H9 (cell line): ENCODE measurements around the gene C19orf73. TPM values are rescaled to one million over a fixed set of nuclear protein-coding genes. Genes with fewer than 3 reads are reported as not detected.

ENCODE experiments used
- DNase-seq: peaks from one replicate; pipeline ENCODE4 v3.0.0-alpha.2; 2017
- H2AFZ ChIP-seq: one replicate; pipeline ENCODE4 v1.6.1; 2013; ENCODE audit warnings: mild to moderate bottlenecking, low read length, control low read depth, moderate library complexity
- H2AK5ac ChIP-seq: 2 replicates; pipeline ENCODE4 v1.6.1; 2013; ENCODE audit warnings: low read length, control low read depth, mixed read lengths; ENCODE audit not compliant: insufficient read length
- H2BK120ac ChIP-seq: one replicate; pipeline ENCODE4 v1.6.1; 2013; ENCODE audit warnings: low read depth, mild to moderate bottlenecking, low read length, control low read depth, inconsistent platforms; ENCODE audit not compliant: poor library complexity, severe bottlenecking
- H2BK12ac ChIP-seq: 2 replicates; pipeline ENCODE4 v1.6.1; 2013; ENCODE audit warnings: low read length, control low read depth, mixed read lengths, low read depth; ENCODE audit not compliant: insufficient read length
- H2BK15ac ChIP-seq: 2 replicates; pipeline ENCODE4 v1.6.1; 2013; ENCODE audit warnings: low read depth, low read length, control low read depth
- H2BK20ac ChIP-seq: one replicate; pipeline ENCODE4 v1.6.1; 2013; ENCODE audit warnings: low read depth, mild to moderate bottlenecking, low read length, control low read depth, inconsistent platforms; ENCODE audit not compliant: poor library complexity, severe bottlenecking
- H2BK5ac ChIP-seq: 2 replicates; pipeline ENCODE4 v1.6.1; 2013; ENCODE audit warnings: low read length, control low read depth, mixed read lengths; ENCODE audit not compliant: insufficient read length
- H3K14ac ChIP-seq: 2 replicates; pipeline ENCODE4 v1.6.1; 2013; ENCODE audit warnings: low read length, control low read depth; ENCODE audit not compliant: insufficient read depth
- H3K18ac ChIP-seq: 2 replicates; pipeline ENCODE4 v1.6.1; 2013; ENCODE audit warnings: low read depth, mild to moderate bottlenecking, mixed read lengths, low read length, control low read depth; ENCODE audit not compliant: insufficient read length
- H3K23ac ChIP-seq: 2 replicates; pipeline ENCODE4 v1.6.1; 2013; ENCODE audit warnings: low read length, control low read depth, mixed read lengths, low read depth; ENCODE audit not compliant: insufficient read length
- H3K23me2 ChIP-seq: 2 replicates; pipeline ENCODE4 v1.6.1; 2013; ENCODE audit warnings: low read depth, mild to moderate bottlenecking, mixed read lengths, low read length, control low read depth; ENCODE audit not compliant: insufficient read length, poor library complexity, severe bottlenecking
- H3K27ac ChIP-seq: 2 replicates; pipeline ENCODE4 v1.5.1; 2013; ENCODE audit warnings: low read length, control low read depth, mixed read lengths, low read depth; ENCODE audit not compliant: insufficient read length
- H3K27me3 ChIP-seq: 2 replicates; pipeline ENCODE4 v1.6.1; 2013; ENCODE audit warnings: low read length, control low read depth, inconsistent platforms; ENCODE audit not compliant: insufficient read depth
- H3K4ac ChIP-seq: 2 replicates; pipeline ENCODE4 v1.6.1; 2013; ENCODE audit warnings: low read depth, mild to moderate bottlenecking, control low read depth, inconsistent platforms, low read length, moderate library complexity
- H3K4me1 ChIP-seq: 2 replicates; pipeline ENCODE4 v1.6.1; 2013; ENCODE audit warnings: low read length, control low read depth, inconsistent platforms; ENCODE audit not compliant: insufficient read depth
- H3K4me2 ChIP-seq: 2 replicates; pipeline ENCODE4 v1.6.1; 2013; ENCODE audit warnings: low read length, control low read depth, mixed read lengths; ENCODE audit not compliant: insufficient read length, insufficient read depth
- H3K56ac ChIP-seq: 2 replicates; pipeline ENCODE4 v1.6.1; 2013; ENCODE audit warnings: low read depth, mild to moderate bottlenecking, mixed read lengths, low read length, control low read depth; ENCODE audit not compliant: insufficient read length
- H3K79me1 ChIP-seq: 2 replicates; pipeline ENCODE4 v1.6.1; 2013; ENCODE audit warnings: low read depth, mild to moderate bottlenecking, moderate library complexity, low read length, control low read depth, inconsistent platforms; ENCODE audit not compliant: insufficient read depth, poor library complexity, severe bottlenecking
- H3K79me2 ChIP-seq: 2 replicates; pipeline ENCODE4 v1.6.1; 2013; ENCODE audit warnings: low read length, control low read depth, inconsistent platforms; ENCODE audit not compliant: insufficient read depth
- H3K9ac ChIP-seq: 2 replicates; pipeline ENCODE4 v1.6.1; 2013; ENCODE audit warnings: low read length, control low read depth, mixed read lengths; ENCODE audit not compliant: insufficient read length; ENCODE audit errors: extremely low read depth
- H3K9me3 ChIP-seq: one replicate; pipeline ENCODE4 v1.6.1; 2013; ENCODE audit warnings: low read depth, low read length, inconsistent platforms; ENCODE audit not compliant: control insufficient read depth
- H3T11ph ChIP-seq: one replicate; pipeline ENCODE4 v1.6.1; 2013; ENCODE audit warnings: mild to moderate bottlenecking, low read length, control low read depth, inconsistent platforms
- H4K20me1 ChIP-seq: one replicate; pipeline ENCODE4 v1.6.1; 2013; ENCODE audit not compliant: control insufficient read depth, insufficient read length, insufficient read depth
- H4K5ac ChIP-seq: 2 replicates; pipeline ENCODE4 v1.6.1; 2013; ENCODE audit warnings: low read depth, mild to moderate bottlenecking, mixed read lengths, low read length, control low read depth; ENCODE audit not compliant: insufficient read length
- H4K8ac ChIP-seq: replicated peaks from 2 replicates; pipeline ENCODE4 v1.6.1; 2013; ENCODE audit warnings: low read length, control low read depth, mixed read lengths, low read depth; ENCODE audit not compliant: insufficient read length
- H4K91ac ChIP-seq: 2 replicates; pipeline ENCODE4 v1.6.1; 2013; ENCODE audit warnings: low read depth, mild to moderate bottlenecking, moderate library complexity, mixed read lengths, low read length, control low read depth; ENCODE audit not compliant: insufficient read length
- H3K27ac Mint-ChIP-seq, 3 experiments: 2 replicates in 2 of 3; 3 replicates in 1 of 3; pipeline ENCODE4 v1.8.0; 2020 to 2021; ENCODE audit warnings: mixed read lengths in 3 of 3, mild to moderate bottlenecking in 1 of 3, moderate library complexity in 1 of 3
- H3K27me3 Mint-ChIP-seq: 2 replicates; pipeline ENCODE4 v1.8.0; 2021; ENCODE audit warnings: low read depth, mild to moderate bottlenecking, moderate library complexity, mixed read lengths
- H3K36me3 Mint-ChIP-seq, 3 experiments: 2 replicates in 2 of 3; 3 replicates in 1 of 3; pipeline ENCODE4 v1.8.0; 2020 to 2021; ENCODE audit warnings: low read depth in 3 of 3, mixed read lengths in 3 of 3; ENCODE audit not compliant: insufficient read depth in 1 of 3
- H3K4me1 Mint-ChIP-seq, 2 experiments: 2 replicates each; pipeline ENCODE4 v1.8.0; 2020; ENCODE audit warnings: mixed read lengths in 2 of 2
- H3K4me3 Mint-ChIP-seq, 2 experiments: 2 replicates in 1 of 2; 3 replicates in 1 of 2; pipeline ENCODE4 v1.8.0; 2020 to 2021; ENCODE audit warnings: mild to moderate bottlenecking in 2 of 2, mixed read lengths in 2 of 2, moderate library complexity in 1 of 2
- H3K9me3 Mint-ChIP-seq, 2 experiments: 2 replicates in 1 of 2; 3 replicates in 1 of 2; pipeline ENCODE4 v1.8.0; 2020; ENCODE audit warnings: mild to moderate bottlenecking in 2 of 2, mixed read lengths in 2 of 2, moderate library complexity in 1 of 2
- WGBS: extraction: QIAGEN DNeasy Blood & Tissue Kit; methylation state at CpG from one replicate; pipeline ENCODE4 v1.1.7; 2013; ENCODE audit warnings: missing lambda C conversion rate, low lambda C conversion rate, mixed read lengths; ENCODE audit not compliant: insufficient read length; ENCODE audit errors: extremely low coverage; 5-methylcytosine and 5-hydroxymethylcytosine counted together
- total RNA-seq: library from RNA; stranded (reverse); gene quantifications from 2 replicates; pipeline ENCODE4 v1.2.1, GENCODE V29; 2021
- TF ChIP-seq, protein P1 (sequence below): fragments of 200-600 bp; sonication (generic); conservative IDR thresholded peaks from 3 replicates; pipeline ENCODE4 v1.8.0; 2021; ENCODE audit warnings: antibody characterized with exemption, mild to moderate bottlenecking

The C19orf73 gene
- total RNA-seq, 1 experiment from 2014 or later: 1.1 TPM

DNA sequence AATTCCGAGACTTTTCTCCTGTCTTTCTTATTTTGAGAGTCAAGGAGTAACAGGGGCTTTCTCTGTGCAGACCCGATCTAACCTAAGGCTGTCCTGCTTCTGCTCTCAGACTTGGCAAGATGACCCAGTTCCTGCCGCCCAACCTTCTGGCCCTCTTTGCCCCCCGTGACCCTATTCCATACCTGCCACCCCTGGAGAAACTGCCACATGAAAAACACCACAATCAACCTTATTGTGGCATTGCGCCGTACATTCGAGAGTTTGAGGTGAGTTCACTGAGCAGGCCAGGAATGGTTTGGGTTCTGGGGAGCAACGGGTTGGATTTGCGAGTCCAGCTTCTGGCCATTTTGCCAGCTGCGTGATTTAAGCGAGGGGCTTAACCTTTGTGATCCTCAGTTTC is 32.6 kb downstream of the C19orf73 start:
- peaks cover 37 to 49% (median 46%) of the 10 kb centered on the region in 3 experiments for H3K36me3 Mint-ChIP-seq
- peaks cover 7% of the 10 kb centered on the region for H3K23me2 ChIP-seq
- H3K79me2 ChIP-seq: peaks cover 30% of the 10 kb centered on the region
- no peak overlapping the region for H2BK12ac ChIP-seq
- H3K79me1 ChIP-seq: peaks cover 6% of the 10 kb centered on the region
- no peak overlapping the region for H2AK5ac ChIP-seq
- H4K8ac ChIP-seq: no peak overlapping the region
- no peak overlapping the region for H3K4ac ChIP-seq
- H3K9ac ChIP-seq: peak overlapping the region; percentile 89
- H3K27me3 Mint-ChIP-seq: peaks cover 11% of the 10 kb centered on the region
- peak overlapping the region; percentile 95 to 98 for H3K4me3 Mint-ChIP-seq
- H4K91ac ChIP-seq: no peak overlapping the region
- peak overlapping the region; percentile 87 to 99 (median 98); a peak in 5 of 7 replicates for H3K27ac Mint-ChIP-seq
- H4K20me1 ChIP-seq: no peaks in the 10 kb centered on the region
- WGBS: no CpG with 5 or more reads among the region's 11 CpGs
- H2BK20ac ChIP-seq: no peak overlapping the region
- no peak overlapping the region for H2BK5ac ChIP-seq
- no peak overlapping the region for H2BK15ac ChIP-seq
- TF ChIP-seq, protein P1, sequence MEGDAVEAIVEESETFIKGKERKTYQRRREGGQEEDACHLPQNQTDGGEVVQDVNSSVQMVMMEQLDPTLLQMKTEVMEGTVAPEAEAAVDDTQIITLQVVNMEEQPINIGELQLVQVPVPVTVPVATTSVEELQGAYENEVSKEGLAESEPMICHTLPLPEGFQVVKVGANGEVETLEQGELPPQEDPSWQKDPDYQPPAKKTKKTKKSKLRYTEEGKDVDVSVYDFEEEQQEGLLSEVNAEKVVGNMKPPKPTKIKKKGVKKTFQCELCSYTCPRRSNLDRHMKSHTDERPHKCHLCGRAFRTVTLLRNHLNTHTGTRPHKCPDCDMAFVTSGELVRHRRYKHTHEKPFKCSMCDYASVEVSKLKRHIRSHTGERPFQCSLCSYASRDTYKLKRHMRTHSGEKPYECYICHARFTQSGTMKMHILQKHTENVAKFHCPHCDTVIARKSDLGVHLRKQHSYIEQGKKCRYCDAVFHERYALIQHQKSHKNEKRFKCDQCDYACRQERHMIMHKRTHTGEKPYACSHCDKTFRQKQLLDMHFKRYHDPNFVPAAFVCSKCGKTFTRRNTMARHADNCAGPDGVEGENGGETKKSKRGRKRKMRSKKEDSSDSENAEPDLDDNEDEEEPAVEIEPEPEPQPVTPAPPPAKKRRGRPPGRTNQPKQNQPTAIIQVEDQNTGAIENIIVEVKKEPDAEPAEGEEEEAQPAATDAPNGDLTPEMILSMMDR: no peak
- peaks cover 2% of the 10 kb centered on the region; the same call in 1 of the 2 replicates for H3K4me1 ChIP-seq
- H3T11ph ChIP-seq: no peak overlapping the region
- H2AFZ ChIP-seq: no peak overlapping the region
- H3K56ac ChIP-seq: no peak overlapping the region
- H3K27me3 ChIP-seq: no peaks in the 10 kb centered on the region
- H3K23ac ChIP-seq: no peak overlapping the region
- H3K4me1 Mint-ChIP-seq: peaks cover 12 to 20% of the 10 kb centered on the region in 2 experiments
- no peaks in the 10 kb centered on the region for H3K9me3 ChIP-seq
- peaks cover 3% of the 10 kb centered on the region in 2 experiments; a peak in 3 of 5 replicates for H3K9me3 Mint-ChIP-seq
- peak overlapping the region; percentile 90 for H3K4me2 ChIP-seq
- no peak overlapping the region for H2BK120ac ChIP-seq
- DNase-seq: no peak
- no peak overlapping the region for H3K14ac ChIP-seq
- no peak overlapping the region for H3K18ac ChIP-seq
- no peak overlapping the region for H4K5ac ChIP-seq
- no peak overlapping the region for H3K27ac ChIP-seq
